H1 (cell line): Measurements from ENCODE around the gene KCNA4. TPM values are rescaled to one million over a fixed set of nuclear protein-coding genes. Genes with fewer than 3 reads are reported as not detected.

ENCODE experiments used
- BACH1 ChIP-seq: IDR thresholded peaks from 2 replicates; pipeline ENCODE4 v1.6.1; 2012; ENCODE audit warnings: low read length, improper control_type of control experiment
- BCL11A ChIP-seq, 2 experiments: IDR thresholded peaks; one replicate each; pipeline ENCODE4 v1.6.1; 2011; ENCODE audit warnings: low read depth in 2 of 2, low read length in 2 of 2, mild to moderate bottlenecking in 2 of 2
- CHD7 ChIP-seq: fragments of 300-600 bp; sonication (generic); IDR thresholded peaks from 2 replicates; pipeline ENCODE4 v1.7.1; 2012; ENCODE audit warnings: low read length, moderate library complexity, mild to moderate bottlenecking, inconsistent platforms; ENCODE audit not compliant: insufficient replicate concordance
- EGR1 ChIP-seq: IDR thresholded peaks from 2 replicates; pipeline ENCODE4 v1.6.1; 2011; ENCODE audit warnings: low read depth, low read length, borderline replicate concordance
- JUND ChIP-seq: IDR thresholded peaks from 2 replicates; pipeline ENCODE4 v1.6.1; 2011; ENCODE audit warnings: mild to moderate bottlenecking, improper control_type of control experiment, low read length
- SUZ12 ChIP-seq: fragments of 200-600 bp; sonication (generic); IDR thresholded peaks from 2 replicates; pipeline ENCODE4 v1.6.1; 2012; ENCODE audit warnings: mild to moderate bottlenecking, inconsistent platforms, low read length, moderate library complexity, mixed read lengths
- polyA plus RNA-seq, 7 experiments: library from polyadenylated mRNA; depleted of rRNA in 3 of 7; stranded (reverse) in 5 of 7; unstranded in 2 of 7; fragments of >200 nt in 5 of 7; fragments of 200-250 nt in 2 of 7; gene quantifications; 1 replicate in 5 of 7; 2 replicates in 1 of 7; 4 replicates in 1 of 7; pipeline versions ENCODE4 v1.2.1 to v1.2.3, GENCODE V29; 2011 to 2013; ENCODE audit warnings: missing spikeins in 2 of 7, mixed read lengths in 2 of 7
- total RNA-seq: library from RNA; stranded (reverse); fragmentation: NEBNext Ultra II Directional; extraction: Animal tissue kit (Norgen Biotek cat#: 25700); gene quantifications from 2 replicates; pipeline ENCODE4 v1.2.1, GENCODE V29; 2021

Gene KCNA4
- total and polyA plus RNA-seq, 2 of the 8 experiments (the other 6 are each of a cell fraction or from before 2014, with no cell fraction given): not detected

- TF ChIP-seq SUZ12 (no peak), JUND (no peak), BACH1 (no peak), EGR1 (no peak), CHD7 (no peak), BCL11A (IDR thresholded peaks at IDR 0.05; ENCODE audit: low read depth in 2 of 2, low read length in 2 of 2) (no peak)
Observed at GRCh38 chr11:30012346-30012745, 4.5 kb downstream of the KCNA4 start (continued).
